Right cardiac atrium (tissue), 5 donors: ENCODE measurements around the gene AP2A1. TPM values are rescaled to one million over a fixed set of nuclear protein-coding genes. Genes with fewer than 3 reads are reported as not detected.

ENCODE experiments used
- ATAC-seq, 2 donors: fragments of 200-7000 bp; cut with Tn5 transposase; one replicate each; pipeline versions ENCODE4 v1.8.0 to v1.9.1; 2020; ENCODE audit warnings: moderate library complexity in 2 of 2, mild to moderate bottlenecking in 1 of 2
- DNase-seq, 3 donors: peaks; one replicate each; pipeline ENCODE4 v3.0.0-alpha.2; 2020
- H3K27ac ChIP-seq: one replicate; pipeline ENCODE4 v1.5.1; 2013; ENCODE audit warnings: mild to moderate bottlenecking, low read length, control low read depth, moderate library complexity
- H3K27me3 ChIP-seq: one replicate; pipeline ENCODE4 v1.6.1; 2013; ENCODE audit not compliant: control insufficient read depth, insufficient read depth
- H3K4me1 ChIP-seq: one replicate; pipeline ENCODE4 v1.6.1; 2013; ENCODE audit warnings: low read length; ENCODE audit not compliant: control insufficient read depth, insufficient read depth
- H3K4me3 ChIP-seq: one replicate; pipeline ENCODE4 v1.5.1; 2013; ENCODE audit warnings: low read length, control low read depth
- H3K9me3 ChIP-seq: one replicate; pipeline ENCODE4 v1.6.1; 2013; ENCODE audit warnings: low read length; ENCODE audit not compliant: control insufficient read depth
- WGBS: extraction: QIAGEN DNeasy Blood & Tissue Kit; methylation state at CpG from one replicate; pipeline ENCODE4 v1.1.7; 2013; 5-methylcytosine and 5-hydroxymethylcytosine counted together
- intact Hi-C, 4 donors: fragments of 100-400 bp; cut with DNase I; formaldehyde crosslinking; loops; one replicate each; pipeline versions ENCODE4 v1.11.0 to v1.14.0; 2022 to 2023
- polyA plus RNA-seq: library from polyadenylated mRNA; stranded (reverse); fragments of 200-250 nt; gene quantifications from one replicate; pipeline ENCODE4 v1.2.3, GENCODE V29; 2013
- total RNA-seq, 4 donors: library from RNA; stranded (reverse); fragmentation: NEBNext Ultra II Directional; extraction: Animal tissue kit (Norgen Biotek cat#: 25700); gene quantifications; one replicate each; pipeline ENCODE4 v1.2.1, GENCODE V29; 2021
- donor health status: healthy with polysubstance abuse.
- donor health status: DM: no; HTN: yes; CAD: no.
- donor health status: DM: no; HTN: no; CAD: no.
- donor health status: DM: no; HTN: yes; CAD: no; lungs with severe emphysema.
- donor health status: DM: yes; HTN: yes; CAD: no.

Gene AP2A1
- total and polyA plus RNA-seq, 5 donors: 50.8 to 80.7 (median 72.9) TPM

GRCh38 chr19:49805822-49806619, 39.2 kb downstream of the AP2A1 start:
- Histone ChIP-seq H3K4me1 (peaks cover 1% of the 10 kb centered on the region), H3K9me3 (no peaks in the 10 kb centered on the region), H3K4me3 (no peak overlapping the region), H3K27me3 (no peaks in the 10 kb centered on the region), H3K27ac (no peak overlapping the region)
- 82% methylated on average over 20 of the region's 20 CpGs for WGBS
- intact Hi-C loops: no loop called here
- ATAC-seq (no peak), DNase-seq (peak in 2 of 3 donors; percentile 55 to 62)

- intact Hi-C loops: no loop called here
- Histone ChIP-seq H3K4me3 (no peak overlapping the region), H3K4me1 (peaks cover 1% of the 10 kb centered on the region), H3K27ac (no peak overlapping the region), H3K27me3 (no peaks in the 10 kb centered on the region), H3K9me3 (no peaks in the 10 kb centered on the region)
- ATAC-seq: no peak
- peak in 1 of 3 donors; percentile 63 for DNase-seq
- WGBS: 90% methylated on average over 8 of the region's 8 CpGs
These were observed 39.8 kb downstream of the AP2A1 start for GRCh38 chr19:49806620-49806959.

- intact Hi-C loops: no loop called here
- Histone ChIP-seq H3K4me1 (peaks cover 1% of the 10 kb centered on the region), H3K9me3 (no peaks in the 10 kb centered on the region), H3K27ac (no peak overlapping the region), H3K4me3 (no peak overlapping the region), H3K27me3 (no peaks in the 10 kb centered on the region)
- ATAC-seq (no peak), DNase-seq (peak in 1 of 3 donors; percentile 50)
- 79% methylated on average over 18 of the region's 18 CpGs for WGBS
These were observed 40.5 kb downstream of the AP2A1 start for GRCh38 chr19:49807058-49807903.

GRCh38 chr19:49807904-49808675, 41.3 kb downstream of the AP2A1 start:
- 79% methylated on average over 20 of the region's 20 CpGs for WGBS
- H3K27ac ChIP-seq: peak overlapping the region; percentile 13
- peak overlapping the region; percentile 63 for H3K4me3 ChIP-seq
- DNase-seq (peak in 2 of 3 donors; percentile 68 to 75), ATAC-seq (peak in 1 of 2 donors; percentile 2)
- no peaks in the 10 kb centered on the region for H3K27me3 ChIP-seq
- H3K4me1 ChIP-seq: peaks cover 1% of the 10 kb centered on the region
- intact Hi-C loops: no loop called here
- no peaks in the 10 kb centered on the region for H3K9me3 ChIP-seq

GRCh38 chr19:49808711-49809159, 41.9 kb downstream of the AP2A1 start:
- Histone ChIP-seq H3K27ac (peak overlapping the region; percentile 80), H3K27me3 (no peaks in the 10 kb centered on the region), H3K4me3 (peak overlapping the region; percentile 63), H3K9me3 (no peaks in the 10 kb centered on the region), H3K4me1 (peaks cover 1% of the 10 kb centered on the region)
- peak; percentile 80 to 81 for ATAC-seq
- WGBS: 3% methylated on average over 31 of the region's 31 CpGs
- intact Hi-C loops: no loop called here
- DNase-seq: peak; percentile 96 to 98 (median 98)

- DNase-seq: peak; percentile 72 to 89 (median 83)
- peak; percentile 48 to 51 for ATAC-seq
- Histone ChIP-seq H3K27ac (peak overlapping the region; percentile 80), H3K9me3 (no peaks in the 10 kb centered on the region), H3K4me1 (peaks cover 1% of the 10 kb centered on the region), H3K4me3 (peak overlapping the region; percentile 63), H3K27me3 (no peaks in the 10 kb centered on the region)
- WGBS: 6% methylated on average over 50 of the region's 50 CpGs
- intact Hi-C loops: no loop called here
These were observed 42.5 kb downstream of the AP2A1 start for GRCh38 chr19:49809160-49809940.

GRCh38 chr19:49809941-49810389, 43.2 kb downstream of the AP2A1 start:
- 81% methylated on average over 5 of the region's 5 CpGs for WGBS
- Histone ChIP-seq H3K4me1 (peaks cover 1% of the 10 kb centered on the region), H3K9me3 (no peaks in the 10 kb centered on the region), H3K27me3 (no peaks in the 10 kb centered on the region), H3K4me3 (no peak overlapping the region), H3K27ac (peak overlapping the region; percentile 80)
- intact Hi-C loops: loop anchor here in 2 of 4 donors (10.0 kb wide), 1 partner anchor 55 kb away; the partner anchor contains the start of gene PNKP (in 2 of the 2)
- DNase-seq (peak in 1 of 3 donors; percentile 47), ATAC-seq (no peak)

GRCh38 chr19:49811328-49811727, 44.5 kb downstream of the AP2A1 start:
- Histone ChIP-seq H3K27me3 (no peaks in the 10 kb centered on the region), H3K9me3 (no peaks in the 10 kb centered on the region), H3K27ac (no peak overlapping the region), H3K4me1 (peaks cover 1% of the 10 kb centered on the region), H3K4me3 (no peak overlapping the region)
- no peak for DNase-seq
- 91% methylated on average over 6 of the region's 6 CpGs for WGBS
- intact Hi-C loops: loop anchor here in 2 of 4 donors (10.0 kb wide), 1 partner anchor 53 kb away; the partner anchor contains the start of gene PNKP (in 2 of the 2)
- no peak for ATAC-seq

- H3K27ac ChIP-seq: peak overlapping the region; percentile 90
- peak overlapping the region; percentile 86 for H3K4me3 ChIP-seq
- intact Hi-C loops: loop anchor here in 2 of 4 donors (10.0 kb wide), 1 partner anchor 52 kb away; the partner anchor contains the start of gene PNKP (in 2 of the 2)
- ATAC-seq (no peak), DNase-seq (no peak)
- H3K9me3 ChIP-seq: no peaks in the 10 kb centered on the region
- no peaks in the 10 kb centered on the region for H3K27me3 ChIP-seq
- H3K4me1 ChIP-seq: peaks cover 1% of the 10 kb centered on the region
- 39% methylated on average over 11 of the region's 11 CpGs for WGBS
These were observed 45.7 kb downstream of the AP2A1 start for GRCh38 chr19:49812452-49812996.
